Measurements from ENCODE around the gene ARID1B.

The ARID1B gene

DNA sequence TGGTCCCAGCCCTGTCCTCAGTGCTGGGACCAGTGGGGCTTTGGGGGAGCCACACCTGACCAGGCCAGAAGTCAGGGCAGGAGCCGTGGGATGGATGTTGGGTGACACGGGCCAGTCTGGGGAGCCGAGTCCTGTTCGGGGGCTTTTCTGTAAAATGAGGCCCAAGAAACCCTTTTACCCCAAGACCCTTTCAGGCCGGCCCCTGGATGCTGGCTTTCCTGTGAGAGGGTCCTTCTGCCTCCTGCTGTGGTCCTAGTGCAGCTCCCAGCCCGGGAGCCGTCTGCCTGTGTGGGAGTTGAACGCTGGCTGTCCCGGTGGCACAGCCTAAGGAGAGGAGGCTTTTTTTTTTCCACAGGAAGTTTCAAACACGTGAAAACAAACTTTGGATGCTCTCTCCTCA, 422.9 kb downstream of the ARID1B start:
- TF ChIP-seq ZNF354C (tag by site-specific recombination; IDR thresholded peaks at IDR 0.05; ENCODE audit: borderline replicate concordance, low read depth) = no peak
- TF ChIP-seq ZNF248 (tag by site-specific recombination; IDR thresholded peaks at IDR 0.05) = no peak
- no peak for TF ChIP-seq ZBTB6 (tag by site-specific recombination; IDR thresholded peaks at IDR 0.05)
- no peak for TF ChIP-seq ZNF561 (tag by site-specific recombination; IDR thresholded peaks at IDR 0.05; ENCODE audit: borderline replicate concordance)
- no peak for TF ChIP-seq ZNF37A (tag by site-specific recombination; IDR thresholded peaks at IDR 0.05)
- no peak for TF ChIP-seq ZNF544 (tag by site-specific recombination; IDR thresholded peaks at IDR 0.05)
- no peak for TF ChIP-seq SP3 (tag by site-specific recombination; IDR thresholded peaks at IDR 0.05)
- no peak for TF ChIP-seq YY2 (tag by site-specific recombination; IDR thresholded peaks at IDR 0.05)
- no peak for TF ChIP-seq ZNF707 (tag by site-specific recombination; IDR thresholded peaks at IDR 0.05)
- TF ChIP-seq ZSCAN18 (tag by site-specific recombination; IDR thresholded peaks at IDR 0.05) = no peak
- TF ChIP-seq ZNF239 (tag by site-specific recombination; IDR thresholded peaks at IDR 0.05) = no peak
- no peak for TF ChIP-seq GFI1B (tag by site-specific recombination; IDR thresholded peaks at IDR 0.05)
- POLR2A ChIA-PET = no interaction called here
- CTCF ChIA-PET = interaction anchor here (0.6 to 0.7 kb wide), 2 partner anchors 62 to 554 kb away, joined by 3 read pairs; no protein-coding TSS in a partner anchor
- Histone ChIP-seq H3K9me3 (ENCODE audit: control insufficient read depth, insufficient read depth, low read depth, low read length) (no peaks in the 10 kb centered on the region), H3K36me3 (ENCODE audit: control insufficient read depth in 2 of 2, insufficient read depth in 1 of 2, low read length in 2 of 2) (peaks cover 0 to 71% of the 10 kb centered on the region in 2 experiments; a peak in 2 of 3 replicates), H3K27ac (ENCODE audit: extremely low read depth, low read depth, low read length) (no peak overlapping the region), H3K4me1 (ENCODE audit: control insufficient read depth, insufficient read depth, low read length) (0 out of 2 replicates have a peak, but pooled peaks cover 2% of the 10 kb centered on the region), H3K4me3 (ENCODE audit: low read depth, low read length) (no peak overlapping the region)

DNA sequence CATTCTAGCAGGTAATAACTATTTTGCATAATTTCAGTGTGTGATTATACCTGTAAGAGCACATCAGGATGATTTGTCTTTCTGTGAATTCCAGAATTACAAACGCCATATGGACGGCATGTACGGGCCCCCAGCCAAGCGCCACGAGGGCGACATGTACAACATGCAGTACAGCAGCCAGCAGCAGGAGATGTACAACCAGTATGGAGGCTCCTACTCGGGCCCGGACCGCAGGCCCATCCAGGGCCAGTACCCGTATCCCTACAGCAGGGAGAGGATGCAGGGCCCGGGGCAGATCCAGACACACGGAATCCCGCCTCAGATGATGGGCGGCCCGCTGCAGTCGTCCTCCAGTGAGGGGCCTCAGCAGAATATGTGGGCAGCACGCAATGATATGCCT, 423.4 kb downstream of the ARID1B start:
- Histone ChIP-seq H3K36me3 (ENCODE audit: control insufficient read depth in 2 of 2, insufficient read depth in 1 of 2, low read length in 2 of 2) (peaks cover 0 to 68% of the 10 kb centered on the region in 2 experiments; a peak in 2 of 3 replicates), H3K9me3 (ENCODE audit: control insufficient read depth, insufficient read depth, low read depth, low read length) (no peaks in the 10 kb centered on the region), H3K4me1 (ENCODE audit: control insufficient read depth, insufficient read depth, low read length) (peaks cover 6% of the 10 kb centered on the region; the same call in 1 of the 2 replicates), H3K27ac (ENCODE audit: extremely low read depth, low read depth, low read length) (no peak overlapping the region), H3K4me3 (ENCODE audit: low read depth, low read length) (no peak overlapping the region)
- TF ChIP-seq ZNF830 (tag by site-specific recombination; IDR thresholded peaks at IDR 0.05; ENCODE audit: low read depth) (no peak), ZNF658 (tag by site-specific recombination; IDR thresholded peaks at IDR 0.05) (no peak), ZNF223 (tag by site-specific recombination; IDR thresholded peaks at IDR 0.05) (no peak)
- POLR2A ChIA-PET = no interaction called here
- CTCF ChIA-PET = no interaction called here

- Histone ChIP-seq H3K9me3 (ENCODE audit: control insufficient read depth, insufficient read depth, low read depth, low read length) (no peaks in the 10 kb centered on the region), H3K4me1 (ENCODE audit: control insufficient read depth, insufficient read depth, low read length) (peaks cover 8% of the 10 kb centered on the region; the same call in 1 of the 2 replicates), H3K36me3 (ENCODE audit: control insufficient read depth in 2 of 2, insufficient read depth in 1 of 2, low read length in 2 of 2) (peaks cover 0 to 67% of the 10 kb centered on the region in 2 experiments; a peak in 2 of 3 replicates), H3K4me3 (ENCODE audit: low read depth, low read length) (no peak overlapping the region), H3K27ac (ENCODE audit: extremely low read depth, low read depth, low read length) (no peak overlapping the region)
- ChIA-PET CTCF (interaction anchor here (0.7 kb wide), 1 partner anchor 1157 kb away, joined by 3 read pairs; no protein-coding TSS in a partner anchor), POLR2A (no interaction called here)
- TF ChIP-seq, protein P1, sequence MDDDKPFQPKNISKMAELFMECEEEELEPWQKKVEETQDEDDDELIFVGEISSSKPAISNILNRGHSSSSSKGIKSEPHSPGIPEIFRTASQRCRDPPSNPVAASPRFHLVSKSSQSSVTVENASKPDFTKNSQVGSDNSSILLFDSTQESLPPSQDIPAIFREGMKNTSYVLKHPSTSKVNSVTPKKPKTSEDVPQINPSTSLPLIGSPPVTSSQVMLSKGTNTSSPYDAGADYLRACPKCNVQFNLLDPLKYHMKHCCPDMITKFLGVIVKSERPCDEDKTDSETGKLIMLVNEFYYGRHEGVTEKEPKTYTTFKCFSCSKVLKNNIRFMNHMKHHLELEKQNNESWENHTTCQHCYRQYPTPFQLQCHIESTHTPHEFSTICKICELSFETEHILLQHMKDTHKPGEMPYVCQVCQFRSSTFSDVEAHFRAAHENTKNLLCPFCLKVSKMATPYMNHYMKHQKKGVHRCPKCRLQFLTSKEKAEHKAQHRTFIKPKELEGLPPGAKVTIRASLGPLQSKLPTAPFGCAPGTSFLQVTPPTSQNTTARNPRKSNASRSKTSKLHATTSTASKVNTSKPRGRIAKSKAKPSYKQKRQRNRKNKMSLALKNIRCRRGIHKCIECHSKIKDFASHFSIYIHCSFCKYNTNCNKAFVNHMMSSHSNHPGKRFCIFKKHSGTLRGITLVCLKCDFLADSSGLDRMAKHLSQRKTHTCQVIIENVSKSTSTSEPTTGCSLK (tag by site-specific recombination; IDR thresholded peaks at IDR 0.05) = no peak
- TF ChIP-seq, protein P2, sequence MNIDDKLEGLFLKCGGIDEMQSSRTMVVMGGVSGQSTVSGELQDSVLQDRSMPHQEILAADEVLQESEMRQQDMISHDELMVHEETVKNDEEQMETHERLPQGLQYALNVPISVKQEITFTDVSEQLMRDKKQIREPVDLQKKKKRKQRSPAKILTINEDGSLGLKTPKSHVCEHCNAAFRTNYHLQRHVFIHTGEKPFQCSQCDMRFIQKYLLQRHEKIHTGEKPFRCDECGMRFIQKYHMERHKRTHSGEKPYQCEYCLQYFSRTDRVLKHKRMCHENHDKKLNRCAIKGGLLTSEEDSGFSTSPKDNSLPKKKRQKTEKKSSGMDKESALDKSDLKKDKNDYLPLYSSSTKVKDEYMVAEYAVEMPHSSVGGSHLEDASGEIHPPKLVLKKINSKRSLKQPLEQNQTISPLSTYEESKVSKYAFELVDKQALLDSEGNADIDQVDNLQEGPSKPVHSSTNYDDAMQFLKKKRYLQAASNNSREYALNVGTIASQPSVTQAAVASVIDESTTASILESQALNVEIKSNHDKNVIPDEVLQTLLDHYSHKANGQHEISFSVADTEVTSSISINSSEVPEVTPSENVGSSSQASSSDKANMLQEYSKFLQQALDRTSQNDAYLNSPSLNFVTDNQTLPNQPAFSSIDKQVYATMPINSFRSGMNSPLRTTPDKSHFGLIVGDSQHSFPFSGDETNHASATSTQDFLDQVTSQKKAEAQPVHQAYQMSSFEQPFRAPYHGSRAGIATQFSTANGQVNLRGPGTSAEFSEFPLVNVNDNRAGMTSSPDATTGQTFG (tag by site-specific recombination; IDR thresholded peaks at IDR 0.05; ENCODE audit: borderline replicate concordance) = no peak
- TF ChIP-seq ZNF112 (tag by site-specific recombination; IDR thresholded peaks at IDR 0.05) (no peak), ZNF23 (tag by site-specific recombination; IDR thresholded peaks at IDR 0.05; ENCODE audit: borderline replicate concordance) (no peak), ZNF624 (tag by site-specific recombination; IDR thresholded peaks at IDR 0.05) (no peak), FEZF1 (tag by site-specific recombination; IDR thresholded peaks at IDR 0.05) (no peak), ZSCAN16 (tag by site-specific recombination; IDR thresholded peaks at IDR 0.05) (no peak)
Measured at GRCh38 chr6:157201083-157201482, 423.9 kb downstream of the ARID1B start.

All from HEK293 (cell line).